Endothelial cell of umbilical vein (primary cell): ENCODE measurements around the gene MAS1L. TPM values are rescaled to one million over a fixed set of nuclear protein-coding genes. Genes with fewer than 3 reads are reported as not detected.

Experiments
- BruUV-seq: library from RNA; stranded (reverse); fragments of 400-500 nt; replicated peaks from 2 replicates; lab custom pipeline; 2021; lab: Mats Ljungman, UMichigan
- CTCF ChIA-PET: fragments of 300-600, 350-600 bp; sonication (Branson Sonifier 250); formaldehyde crosslinking; loops from one replicate; lab custom pipeline; 2021; ENCODE audit warnings: antibody characterized with exemption, inconsistent platforms; lab: Charles Lee
- POLR2A ChIA-PET: fragments of 300-600, 350-600 bp; sonication (Branson Sonifier 250); formaldehyde crosslinking; loops from one replicate; lab custom pipeline; 2021; ENCODE audit warnings: antibody characterized with exemption, inconsistent platforms; lab: Charles Lee
- DNase-seq: peaks from one replicate; pipeline ENCODE4 v3.0.0-alpha.2; 2011; ENCODE audit warnings: low read depth, low spot score
- FAIRE-seq: peaks from 2 replicates; lab custom pipeline; 2011; peaks lifted over from hg19 to GRCh38; lab: Jason Lieb, UNC
- H2AFZ ChIP-seq: 2 replicates; pipeline ENCODE4 v1.6.0; 2012; ENCODE audit warnings: low read depth, low read length, control low read depth, inconsistent platforms
- H3K27ac ChIP-seq: 2 replicates; pipeline ENCODE4 v1.5.1; 2011; ENCODE audit warnings: low read depth, mild to moderate bottlenecking, control low read depth, low read length, moderate library complexity; ENCODE audit not compliant: insufficient read depth
- H3K27me3 ChIP-seq, 2 experiments: 2 replicates each; pipeline versions ENCODE4 v1.6.0 to v1.6.1; 2011; ENCODE audit warnings: low read length in 2 of 2, mixed read lengths in 1 of 2; ENCODE audit not compliant: control insufficient read depth in 2 of 2, insufficient read depth in 2 of 2
- H3K36me3 ChIP-seq, 2 experiments: 2 replicates in 1 of 2; 3 replicates in 1 of 2; pipeline ENCODE4 v1.5.1; 2011; ENCODE audit warnings: low read length in 2 of 2, mild to moderate bottlenecking in 1 of 2, moderate library complexity in 1 of 2; ENCODE audit not compliant: control insufficient read depth in 2 of 2, insufficient read depth in 2 of 2; ENCODE audit errors: extremely low read depth in 1 of 2
- H3K4me1 ChIP-seq: 3 replicates; pipeline ENCODE4 v1.5.1; 2011; ENCODE audit warnings: mild to moderate bottlenecking, low read length; ENCODE audit not compliant: control insufficient read depth, insufficient read depth; ENCODE audit errors: extremely low read depth
- H3K4me2 ChIP-seq: 2 replicates; pipeline ENCODE4 v1.6.1; 2011; ENCODE audit warnings: low read length, control low read depth, mixed read lengths; ENCODE audit not compliant: insufficient read depth
- H3K4me3 ChIP-seq, 3 experiments: fragments of 200-600 bp in 1 of 3; sonication (generic), shearing (Covaris generic) in 1 of 3; replicated peaks in 1 of 3; 2 replicates each; pipeline ENCODE4 v1.5.1; 2011 to 2016; ENCODE audit warnings: control low read depth in 3 of 3, low read length in 3 of 3, mild to moderate bottlenecking in 2 of 3, inconsistent platforms in 1 of 3, low read depth in 1 of 3, moderate library complexity in 1 of 3; ENCODE audit not compliant: insufficient read depth in 1 of 3
- H3K79me2 ChIP-seq: 2 replicates; pipeline ENCODE4 v1.6.0; 2012; ENCODE audit warnings: low read length, inconsistent platforms; ENCODE audit not compliant: control insufficient read depth, insufficient read depth
- H3K9ac ChIP-seq: replicated peaks from 2 replicates; pipeline ENCODE3; 2011; ENCODE audit warnings: low read length, control low read depth; ENCODE audit not compliant: insufficient read depth; ENCODE audit errors: extremely low read depth
- H3K9me1 ChIP-seq: replicated peaks from 3 replicates; pipeline ENCODE4 v1.6.0; 2011; ENCODE audit warnings: mild to moderate bottlenecking, low read length; ENCODE audit not compliant: control insufficient read depth, insufficient read depth; ENCODE audit errors: extremely low read depth
- H3K9me3 ChIP-seq: replicated peaks from 2 replicates; pipeline ENCODE4 v1.5.1; 2012; ENCODE audit warnings: low read length, inconsistent platforms; ENCODE audit not compliant: control insufficient read depth, insufficient read depth
- H4K20me1 ChIP-seq: replicated peaks from 2 replicates; pipeline ENCODE3; 2011; ENCODE audit warnings: mild to moderate bottlenecking, low read length; ENCODE audit not compliant: control insufficient read depth, insufficient read depth; ENCODE audit errors: extremely low read depth
- EZH2 ChIP-seq: IDR thresholded peaks from 2 replicates; pipeline ENCODE4 v1.6.1; 2012; ENCODE audit warnings: borderline replicate concordance, low read depth, mild to moderate bottlenecking, moderate library complexity, low read length, inconsistent platforms; ENCODE audit not compliant: severe bottlenecking
- FOS ChIP-seq: IDR thresholded peaks from 2 replicates; pipeline ENCODE4 v1.6.1; 2011; ENCODE audit warnings: mild to moderate bottlenecking, low read length, moderate library complexity, borderline replicate concordance; ENCODE audit not compliant: insufficient read depth
- GATA2 ChIP-seq: IDR thresholded peaks from 2 replicates; pipeline ENCODE4 v1.7.0; 2011; ENCODE audit warnings: low read depth, mild to moderate bottlenecking, moderate library complexity, mixed read lengths, low read length; ENCODE audit not compliant: insufficient read length, insufficient read depth
- JUN ChIP-seq: IDR thresholded peaks from 2 replicates; pipeline ENCODE4 v1.6.1; 2011; ENCODE audit warnings: borderline replicate concordance, low read depth; ENCODE audit not compliant: insufficient read length, insufficient read depth
- MYC ChIP-seq: IDR thresholded peaks from one replicate; pipeline ENCODE4 v1.6.1; 2011; ENCODE audit warnings: mild to moderate bottlenecking, low read depth, low read length
- POLR2A ChIP-seq: IDR thresholded peaks from 2 replicates; pipeline ENCODE4 v1.6.1; 2012; ENCODE audit warnings: low read depth, mild to moderate bottlenecking, control low read depth, low read length
- POLR2AphosphoS5 ChIP-seq: IDR thresholded peaks from 2 replicates; pipeline ENCODE4 v1.6.1; 2012; ENCODE audit warnings: low read depth, mild to moderate bottlenecking, control low read depth, low read length, moderate library complexity; ENCODE audit not compliant: insufficient read depth
- dilution Hi-C: fragments of 300-500 bp; cut with MboI; formaldehyde crosslinking; loops from one replicate; pipeline ENCODE4 v1.15.0; 2019; ENCODE audit warnings: low sequenced_read_pairs; ENCODE audit not compliant: extremely low pct_ligation_motif_present
- intact Hi-C: fragments of 100-400 bp; cut with micrococcal nuclease; formaldehyde crosslinking; loops from one replicate; pipeline ENCODE4 v1.10.0; 2022
- polyA plus RNA-seq, 4 experiments: library from polyadenylated mRNA; depleted of rRNA in 3 of 4; stranded (reverse) in 3 of 4; unstranded in 1 of 4; fragments of >200 nt; gene quantifications; 2 replicates each; pipeline versions ENCODE4 v1.2.1 to v1.2.3, GENCODE V29; 2011 to 2012; ENCODE audit warnings: missing spikeins in 1 of 4
- total RNA-seq: library from RNA; stranded (reverse); gene quantifications from 2 replicates; pipeline ENCODE4 v1.2.3, GENCODE V29; 2021
- TF ChIP-seq, protein P1 (sequence below), 2 donors: IDR thresholded peaks; 1 replicate in 1 of 2; 2 replicates in 1 of 2; pipeline ENCODE4 v1.5.1; 2011; ENCODE audit warnings: low read length in 2 of 2, mild to moderate bottlenecking in 2 of 2, moderate library complexity in 2 of 2, control low read depth in 1 of 2, inconsistent platforms in 1 of 2, low read depth in 1 of 2; ENCODE audit not compliant: insufficient read depth in 1 of 2; ENCODE audit errors: extremely low read depth in 1 of 2
- TF ChIP-seq, protein P2 (sequence below): IDR thresholded peaks from 2 replicates; pipeline ENCODE4 v1.6.1; 2011; ENCODE audit not compliant: insufficient read depth, insufficient read length

MAS1L gene
- total and polyA plus RNA-seq, 2 donors (not counting 3 experiments of a cell fraction or from before 2014, with no cell fraction given), result not detected

- Histone ChIP-seq H3K4me1 (no peaks in the 10 kb centered on the region), H3K36me3 (no peaks in the 10 kb centered on the region), H3K79me2 (no peaks in the 10 kb centered on the region), H3K27me3 (no peaks in the 10 kb centered on the region), H3K9me3 (no peaks in the 10 kb centered on the region), H2AFZ (no peak overlapping the region), H3K9ac (no peak overlapping the region), H3K27ac (no peak overlapping the region), H3K4me3 (no peak overlapping the region), H3K4me2 (no peak overlapping the region), H4K20me1 (no peaks in the 10 kb centered on the region), H3K9me1 (no peaks in the 10 kb centered on the region)
- DNase-seq (no peak), FAIRE-seq (no peak)
- TF ChIP-seq EZH2 (no peak), POLR2A (no peak), MYC (no peak)
- ChIA-PET POLR2A (no interaction called here), CTCF (no interaction called here)
- intact Hi-C loops (no loop called here), dilution Hi-C loops (no loop called here)
- no TSS peak for BruUV-seq
Observed at GRCh38 chr6:29520232-29520631, 32.5 kb upstream of the MAS1L start.

DNA sequence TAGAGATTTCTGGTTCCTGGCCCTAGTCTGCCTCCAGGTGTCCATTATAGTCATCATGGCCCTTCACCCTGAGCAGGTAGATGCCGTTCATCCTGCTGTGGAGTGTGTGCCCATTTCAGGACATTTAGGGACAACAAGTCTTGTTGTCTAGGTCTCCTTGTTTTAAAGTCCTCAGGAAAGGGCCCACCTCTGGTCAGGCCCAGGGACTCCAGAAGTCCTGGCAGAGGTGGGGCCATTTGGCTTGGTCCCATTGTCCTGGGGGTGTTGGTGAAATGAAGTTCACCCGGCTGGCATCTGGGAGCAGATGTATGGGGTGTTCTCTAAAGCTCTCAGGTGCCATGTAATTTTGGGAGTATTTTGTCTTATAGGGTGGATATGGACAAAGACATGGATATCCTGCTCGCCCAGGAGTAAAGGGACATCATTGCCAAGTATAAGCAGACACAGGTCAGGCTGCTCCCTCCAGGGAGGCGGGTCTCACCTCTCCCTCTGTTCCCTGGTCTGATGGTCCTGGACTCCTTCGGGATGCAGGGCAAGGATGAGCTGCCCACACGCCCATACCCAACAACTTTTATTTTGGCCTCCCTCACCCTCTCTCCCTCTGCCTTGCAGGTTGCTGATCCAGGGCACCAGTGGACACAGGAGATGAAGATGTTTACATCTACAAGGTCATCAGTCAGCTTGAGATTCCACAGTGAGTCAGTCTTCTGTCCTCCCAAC, 31.7 kb upstream of the MAS1L start:
- no peak for DNase-seq
- no peaks in the 10 kb centered on the region for H3K9me1 ChIP-seq
- H3K9ac ChIP-seq, result no peak overlapping the region
- H3K36me3 ChIP-seq, result no peaks in the 10 kb centered on the region
- H3K27me3 ChIP-seq, result no peaks in the 10 kb centered on the region
- BruUV-seq, result no TSS peak
- no peak overlapping the region for H3K4me2 ChIP-seq
- no peak overlapping the region for H3K27ac ChIP-seq
- FAIRE-seq, result no peak
- intact Hi-C loops, result no loop called here
- no peak overlapping the region for H3K4me3 ChIP-seq
- no peaks in the 10 kb centered on the region for H3K4me1 ChIP-seq
- H3K9me3 ChIP-seq, result no peaks in the 10 kb centered on the region
- dilution Hi-C loops, result no loop called here
- H4K20me1 ChIP-seq, result no peaks in the 10 kb centered on the region
- H3K79me2 ChIP-seq, result no peaks in the 10 kb centered on the region
- ChIA-PET POLR2A (no interaction called here), CTCF (no interaction called here)
- TF ChIP-seq FOS, result no peak
- TF ChIP-seq, protein P1, sequence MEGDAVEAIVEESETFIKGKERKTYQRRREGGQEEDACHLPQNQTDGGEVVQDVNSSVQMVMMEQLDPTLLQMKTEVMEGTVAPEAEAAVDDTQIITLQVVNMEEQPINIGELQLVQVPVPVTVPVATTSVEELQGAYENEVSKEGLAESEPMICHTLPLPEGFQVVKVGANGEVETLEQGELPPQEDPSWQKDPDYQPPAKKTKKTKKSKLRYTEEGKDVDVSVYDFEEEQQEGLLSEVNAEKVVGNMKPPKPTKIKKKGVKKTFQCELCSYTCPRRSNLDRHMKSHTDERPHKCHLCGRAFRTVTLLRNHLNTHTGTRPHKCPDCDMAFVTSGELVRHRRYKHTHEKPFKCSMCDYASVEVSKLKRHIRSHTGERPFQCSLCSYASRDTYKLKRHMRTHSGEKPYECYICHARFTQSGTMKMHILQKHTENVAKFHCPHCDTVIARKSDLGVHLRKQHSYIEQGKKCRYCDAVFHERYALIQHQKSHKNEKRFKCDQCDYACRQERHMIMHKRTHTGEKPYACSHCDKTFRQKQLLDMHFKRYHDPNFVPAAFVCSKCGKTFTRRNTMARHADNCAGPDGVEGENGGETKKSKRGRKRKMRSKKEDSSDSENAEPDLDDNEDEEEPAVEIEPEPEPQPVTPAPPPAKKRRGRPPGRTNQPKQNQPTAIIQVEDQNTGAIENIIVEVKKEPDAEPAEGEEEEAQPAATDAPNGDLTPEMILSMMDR (IDR thresholded peaks at IDR 0.05; ENCODE audit: extremely low read depth in 1 of 2, insufficient read depth in 1 of 2, low read depth in 1 of 2, low read length in 2 of 2), result no peak
- no peak for TF ChIP-seq POLR2AphosphoS5
- TF ChIP-seq GATA2, result no peak
- no peak for TF ChIP-seq MYC
- TF ChIP-seq, protein P2, sequence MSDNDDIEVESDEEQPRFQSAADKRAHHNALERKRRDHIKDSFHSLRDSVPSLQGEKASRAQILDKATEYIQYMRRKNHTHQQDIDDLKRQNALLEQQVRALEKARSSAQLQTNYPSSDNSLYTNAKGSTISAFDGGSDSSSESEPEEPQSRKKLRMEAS, result no peak
- TF ChIP-seq POLR2A, result no peak
- no peak for TF ChIP-seq JUN
- no peak for TF ChIP-seq EZH2
- H2AFZ ChIP-seq, result no peak overlapping the region
